Thymus (tissue), 11 donors: ENCODE results near the gene HES5. TPM values are rescaled to one million over a fixed set of nuclear protein-coding genes. Genes with fewer than 3 reads are reported as not detected.

ENCODE experiments used
- DNase-seq, 9 donors: peaks; one replicate each; pipeline ENCODE4 v3.0.0-alpha.2; 2013; ENCODE audit warnings: low spot score in 9 of 9, low read depth in 6 of 9, missing footprints in 1 of 9
- H3K27ac ChIP-seq, 2 donors: one replicate each; pipeline ENCODE4 v1.5.1; 2013; ENCODE audit warnings: control low read depth in 1 of 2, low read depth in 1 of 2, low read length in 1 of 2, mild to moderate bottlenecking in 1 of 2, moderate library complexity in 1 of 2
- H3K27me3 ChIP-seq, 2 donors: one replicate each; pipeline ENCODE4 v1.5.1; 2013; ENCODE audit warnings: low read length in 1 of 2; ENCODE audit not compliant: control insufficient read depth in 2 of 2, insufficient read depth in 1 of 2
- H3K36me3 ChIP-seq, 2 donors: one replicate each; pipeline ENCODE4 v1.5.1; 2013; ENCODE audit warnings: low read length in 1 of 2, mild to moderate bottlenecking in 1 of 2, moderate library complexity in 1 of 2; ENCODE audit not compliant: control insufficient read depth in 2 of 2, insufficient read depth in 2 of 2
- H3K4me1 ChIP-seq, 2 donors: one replicate each; pipeline ENCODE4 v1.5.1; 2013; ENCODE audit warnings: low read length in 2 of 2; ENCODE audit not compliant: control insufficient read depth in 2 of 2, insufficient read depth in 2 of 2
- H3K4me3 ChIP-seq, 2 donors: one replicate each; pipeline ENCODE4 v1.5.1; 2013; ENCODE audit warnings: low read length in 2 of 2, control low read depth in 1 of 2, mild to moderate bottlenecking in 1 of 2
- H3K9me3 ChIP-seq, 2 donors: one replicate each; pipeline ENCODE4 v1.5.1; 2013; ENCODE audit warnings: low read length in 1 of 2, mild to moderate bottlenecking in 1 of 2; ENCODE audit not compliant: control insufficient read depth in 2 of 2, insufficient read depth in 1 of 2
- WGBS: extraction: QIAGEN DNeasy Blood & Tissue Kit; methylation state at CpG from one replicate; pipeline ENCODE4 v1.1.7; 2013; 5-methylcytosine and 5-hydroxymethylcytosine counted together
- polyA plus RNA-seq: library from polyadenylated mRNA; stranded (reverse); fragments of 200-250 nt; gene quantifications from one replicate; pipeline ENCODE4 v1.2.3, GENCODE V29; 2013
- total RNA-seq: library from RNA; stranded (reverse); fragments of 120-200 nt; gene quantifications from one replicate; pipeline ENCODE4 v1.2.4, GENCODE V29; 2013
- donor health status: healthy.

HES5 gene
- total and polyA plus RNA-seq, 2 donors = 0.38 to 0.55 TPM

- Histone ChIP-seq H3K27me3 (peaks cover 0 to 3% of the 10 kb centered on the region in 2 donors), H3K4me1 (peaks cover 44 to 51% of the 10 kb centered on the region in 2 donors), H3K9me3 (no peaks in the 10 kb centered on the region), H3K36me3 (no peaks in the 10 kb centered on the region), H3K27ac (no peak overlapping the region), H3K4me3 (no peak overlapping the region)
- WGBS = 75% methylated on average over 28 of the region's 28 CpGs
- peak in 6 of 9 donors; percentile 19 to 69 (median 53) for DNase-seq
Observed at GRCh38 chr1:2496087-2496622, 33.9 kb downstream of the HES5 start.

GRCh38 chr1:2495546-2495945 lies 34.5 kb downstream of the HES5 start:
- no peak for DNase-seq
- H3K9me3 ChIP-seq = no peaks in the 10 kb centered on the region
- H3K27ac ChIP-seq = no peak overlapping the region
- H3K27me3 ChIP-seq = peaks cover 0 to 3% of the 10 kb centered on the region in 2 donors
- H3K4me1 ChIP-seq = peaks cover 44 to 51% of the 10 kb centered on the region in 2 donors
- 95% methylated on average over 12 of the region's 12 CpGs for WGBS
- no peaks in the 10 kb centered on the region for H3K36me3 ChIP-seq
- no peak overlapping the region for H3K4me3 ChIP-seq

GRCh38 chr1:2495026-2495425 lies 35.0 kb downstream of the HES5 start:
- 96% methylated on average over 12 of the region's 12 CpGs for WGBS
- no peaks in the 10 kb centered on the region for H3K9me3 ChIP-seq

GRCh38 chr1:2494323-2494693 lies 35.8 kb downstream of the HES5 start:
- Histone ChIP-seq H3K36me3 (no peaks in the 10 kb centered on the region), H3K9me3 (peaks cover 0 to 3% of the 10 kb centered on the region in 2 donors), H3K4me1 (peaks cover 32 to 39% of the 10 kb centered on the region in 2 donors), H3K27me3 (peaks cover 0 to 3% of the 10 kb centered on the region in 2 donors), H3K4me3 (no peak overlapping the region), H3K27ac (peak overlapping the region; percentile 72 to 76)
- DNase-seq = no peak
- 75% methylated on average over 19 of the region's 19 CpGs for WGBS

More at GRCh38 chr1:2495026-2495425, 35.0 kb downstream of the HES5 start:
- no peak for DNase-seq
- Histone ChIP-seq H3K27me3 (peaks cover 0 to 3% of the 10 kb centered on the region in 2 donors), H3K36me3 (no peaks in the 10 kb centered on the region), H3K4me3 (no peak overlapping the region), H3K4me1 (peaks cover 39 to 46% of the 10 kb centered on the region in 2 donors), H3K27ac (no peak overlapping the region)

- 50% methylated on average over 24 of the region's 24 CpGs for WGBS
- Histone ChIP-seq H3K9me3 (peaks cover 0 to 8% of the 10 kb centered on the region in 2 donors), H3K4me1 (peaks cover 30 to 38% of the 10 kb centered on the region in 2 donors), H3K36me3 (no peaks in the 10 kb centered on the region), H3K4me3 (no peak overlapping the region), H3K27me3 (peaks cover 0 to 3% of the 10 kb centered on the region in 2 donors), H3K27ac (peak overlapping the region; percentile 72 to 76)
- peak in 6 of 9 donors; percentile 21 to 80 (median 54) for DNase-seq
Observed at GRCh38 chr1:2493691-2494322, 36.3 kb downstream of the HES5 start.

GRCh38 chr1:2493218-2493617 lies 36.8 kb downstream of the HES5 start:
- H3K27ac ChIP-seq = no peak overlapping the region
- no peak overlapping the region for H3K4me3 ChIP-seq
- peaks cover 0 to 11% of the 10 kb centered on the region in 2 donors for H3K9me3 ChIP-seq
- H3K27me3 ChIP-seq = peaks cover 0 to 3% of the 10 kb centered on the region in 2 donors
- no peaks in the 10 kb centered on the region for H3K36me3 ChIP-seq
- whole genome bisulfite sequencing = 89% methylated on average over 19 of the region's 19 CpGs
- H3K4me1 ChIP-seq = peaks cover 30 to 38% of the 10 kb centered on the region in 2 donors
- no peak for DNase-seq

- no peak overlapping the region for H3K4me3 ChIP-seq
- H3K9me3 ChIP-seq = peaks cover 0 to 14% of the 10 kb centered on the region in 2 donors
- no peaks in the 10 kb centered on the region for H3K36me3 ChIP-seq
- H3K27ac ChIP-seq = no peak overlapping the region
- WGBS = 90% methylated on average over 13 of the region's 13 CpGs
- no peak for DNase-seq
- peaks cover 0 to 3% of the 10 kb centered on the region in 2 donors for H3K27me3 ChIP-seq
- peaks cover 30 to 36% of the 10 kb centered on the region in 2 donors for H3K4me1 ChIP-seq
Observed at GRCh38 chr1:2492091-2492490, 38.0 kb downstream of the HES5 start.

- peaks cover 0 to 14% of the 10 kb centered on the region in 2 donors for H3K9me3 ChIP-seq
- 97% methylated on average over 14 of the region's 14 CpGs for WGBS
- peaks cover 0 to 3% of the 10 kb centered on the region in 2 donors for H3K27me3 ChIP-seq
- H3K27ac ChIP-seq = no peak overlapping the region
- H3K4me1 ChIP-seq = peaks cover 14 to 17% of the 10 kb centered on the region in 2 donors
- no peak overlapping the region for H3K4me3 ChIP-seq
- DNase-seq = no peak
- no peaks in the 10 kb centered on the region for H3K36me3 ChIP-seq
Observed at GRCh38 chr1:2489615-2490014, 40.4 kb downstream of the HES5 start.

- H3K27me3 ChIP-seq = peaks cover 0 to 3% of the 10 kb centered on the region in 2 donors
- 98% methylated on average over 2 of the region's 2 CpGs for WGBS
Observed at GRCh38 chr1:2488688-2489087, 41.4 kb downstream of the HES5 start.

More at GRCh38 chr1:2488688-2489087, 41.4 kb downstream of the HES5 start:
- Histone ChIP-seq H3K27ac (no peak overlapping the region), H3K4me1 (peaks cover 6 to 8% of the 10 kb centered on the region in 2 donors), H3K36me3 (no peaks in the 10 kb centered on the region), H3K4me3 (no peak overlapping the region), H3K9me3 (peaks cover 0 to 14% of the 10 kb centered on the region in 2 donors)
- no peak for DNase-seq
